Stomach (tissue), 4 donors: Measurements from ENCODE around the gene CEMIP.

Source experiments
- CTCF ChIP-seq, 7 experiments: fragments of 450-650 bp in 4 of 7; fragments of 200-600 bp in 3 of 7; sonication (generic) in 3 of 7; IDR thresholded peaks; one replicate each; pipeline ENCODE4 v1.5.1; 2016 to 2019; ENCODE audit warnings: antibody characterized with exemption in 7 of 7, control low read depth in 2 of 7, mild to moderate bottlenecking in 1 of 7
- EP300 ChIP-seq: sonication (generic); formaldehyde crosslinking; IDR thresholded peaks from one replicate; pipeline ENCODE4 v1.6.1; 2017; ENCODE audit warnings: antibody characterized with exemption
- POLR2A ChIP-seq, 4 donors: fragments of 450-650 bp; IDR thresholded peaks; one replicate each; pipeline ENCODE4 v1.6.1; 2016; ENCODE audit warnings: antibody characterized with exemption in 4 of 4, control low read depth in 2 of 4, mild to moderate bottlenecking in 1 of 4, moderate library complexity in 1 of 4
- POLR2AphosphoS5 ChIP-seq, 3 donors: sonication (generic); formaldehyde crosslinking; IDR thresholded peaks; one replicate each; pipeline ENCODE4 v1.6.1; 2016; ENCODE audit warnings: antibody characterized with exemption in 3 of 3

DNA sequence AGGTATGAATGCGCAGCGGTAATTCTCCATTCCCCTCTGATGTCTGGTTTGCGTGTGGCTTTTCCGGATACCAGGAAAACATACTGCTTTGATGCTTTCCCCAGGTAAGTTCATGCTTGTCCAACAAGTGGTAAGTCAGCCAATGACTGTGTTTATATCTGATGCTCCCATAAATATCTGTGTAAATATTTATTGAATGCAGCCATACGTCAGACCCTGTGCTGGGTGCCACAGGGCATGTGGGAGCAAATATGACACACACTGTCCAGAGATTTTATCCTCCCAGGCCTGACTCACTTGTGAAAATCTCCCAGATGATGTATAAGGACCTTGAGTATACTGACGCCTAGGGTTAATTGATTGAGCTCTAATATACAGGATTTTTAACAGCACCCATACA, 29.6 kb upstream of the CEMIP start:
- no peak for TF ChIP-seq CTCF (IDR thresholded peaks at IDR 0.05)
- TF ChIP-seq POLR2AphosphoS5 (IDR thresholded peaks at IDR 0.05), result no peak
- no peak for TF ChIP-seq POLR2A (IDR thresholded peaks at IDR 0.05)
- TF ChIP-seq EP300, result no peak
